Kasumi-1 (cell line): ENCODE measurements around the gene PYM1.

Source experiments
- DNase-seq, 2 experiments: peaks; one replicate each; lab custom pipeline; 2025; lab: John Stamatoyannopoulos, UW

Gene PYM1

GRCh38 chr12:55927588-55928502 is at the start of gene PYM1:
TSS of gene PYM1 (minus strand) at chr12:55927894. CDS start at chr12:55927761, 133 bp downstream.
- DNase-seq, result peak; percentile 94 to 95

- peak; percentile 29 to 46 for DNase-seq
Measured at GRCh38 chr12:55974308-55974730, 46.6 kb upstream of the PYM1 start.

- DNase-seq, result peak; percentile 100
Measured at GRCh38 chr12:55973599-55974307, 46.1 kb upstream of the PYM1 start, which contains the start of gene RAB5B. TSS of gene RAB5B (plus strand) at chr12:55974078. CDS start at chr12:55986961, 12,883 bp downstream.

- peak; percentile 57 to 58 for DNase-seq
Measured at GRCh38 chr12:55972911-55973598, 45.4 kb upstream of the PYM1 start.

- DNase-seq, result no peak
Measured at GRCh38 chr12:55972456-55972855, 44.8 kb upstream of the PYM1 start.

- DNase-seq, result no peak
Measured at GRCh38 chr12:55972042-55972441, 44.3 kb upstream of the PYM1 start.

GRCh38 chr12:55970775-55971174 is 43.1 kb upstream of the PYM1 start:
- DNase-seq, result no peak

GRCh38 chr12:55969356-55969755 is 41.7 kb upstream of the PYM1 start:
- no peak for DNase-seq

GRCh38 chr12:55966408-55967281 is 39.0 kb upstream of the PYM1 start, which contains the start of gene CDK2:
TSS of gene CDK2 (plus strand) at chr12:55966830. CDS start at chr12:55967009, 179 bp downstream.
- DNase-seq, result peak; percentile 87 to 89

- DNase-seq, result peak in 1 of 2 experiments; percentile 41
Measured at GRCh38 chr12:55965941-55966407, 38.3 kb upstream of the PYM1 start, which contains the start of gene PMEL. TSS of gene PMEL (minus strand) at chr12:55966042. CDS start at chr12:55966011, 31 bp downstream.

- no peak for DNase-seq
Measured at GRCh38 chr12:55965240-55965639, 37.5 kb upstream of the PYM1 start.

GRCh38 chr12:55963760-55964159 is 36.1 kb upstream of the PYM1 start:
- DNase-seq, result no peak

- no peak for DNase-seq
Measured at GRCh38 chr12:55957106-55957859, 29.6 kb upstream of the PYM1 start.

- DNase-seq, result peak; percentile 42 to 47
Measured at GRCh38 chr12:55955800-55956508, 28.3 kb upstream of the PYM1 start.

- no peak for DNase-seq
Measured at GRCh38 chr12:55955344-55955743, 27.6 kb upstream of the PYM1 start.

- DNase-seq, result no peak
Measured at GRCh38 chr12:55946553-55946952, 18.9 kb upstream of the PYM1 start.

GRCh38 chr12:55942577-55943136 is 15.0 kb upstream of the PYM1 start:
- DNase-seq, result no peak

GRCh38 chr12:55942055-55942454 is 14.4 kb upstream of the PYM1 start:
- DNase-seq, result no peak
